ENCODE results near the gene ZNF800. TPM values are rescaled to one million over a fixed set of nuclear protein-coding genes. Genes with fewer than 3 reads are reported as not detected.

ZNF800 gene
- 23.2 and 25.2 TPM in 2 replicates for total RNA-seq

GRCh38 chr7:127392566-127393367, at the start of gene ZNF800:
ZNF800 (minus strand) TSS chr7:127392708; CDS start chr7:127391557, 1,151 bp downstream.

Other genes starting within 250 kb of the ZNF800 start
- not detected in 2 replicates for gene GRM8, start 139.8 kb downstream of the ZNF800 start, total RNA-seq
- gene GCC1, start 192.9 kb upstream of the ZNF800 start, total RNA-seq: 24.4 and 25.3 TPM in 2 replicates
- 124 and 156 TPM in 2 replicates for gene ARF5, start 195.7 kb upstream of the ZNF800 start, total RNA-seq
- 2.1 and 2.7 TPM in 2 replicates for gene FSCN3, start 201.0 kb upstream of the ZNF800 start, total RNA-seq
- gene PAX4, start 225.4 kb upstream of the ZNF800 start, total RNA-seq: not detected in 2 replicates

Measured in hair follicle dermal papilla cell (primary cell).